HEK293 (cell line): ENCODE data around the gene POLDIP2.
A peak's percentile ranks its signal among the peaks of the same experiment; 100 is the strongest.

Experiments
- CTCF ChIA-PET: fragments of 350-600 bp; formaldehyde crosslinking; extraction: SDS; loops from one replicate; lab custom pipeline; 2021; ENCODE audit warnings: antibody characterized with exemption; lab: Yijun Ruan, JAX
- POLR2A ChIA-PET: fragments of 300-600 bp; formaldehyde crosslinking; extraction: SDS; loops from one replicate; lab custom pipeline; 2020; ENCODE audit warnings: antibody characterized with exemption, inconsistent platforms; lab: Yijun Ruan, JAX
- H3K27ac ChIP-seq: fragments of 200-500 bp; sonication (Bioruptor generic); 2 replicates; pipeline ENCODE4 v1.5.1; 2014; ENCODE audit warnings: low read depth, low read length, control low read depth, inconsistent platforms; ENCODE audit errors: extremely low read depth
- H3K36me3 ChIP-seq, 2 experiments: fragments of 200-500 bp in 1 of 2; sonication (Bioruptor generic) in 1 of 2; 1 replicate in 1 of 2; 2 replicates in 1 of 2; pipeline ENCODE4 v1.5.1; 2014 to 2017; ENCODE audit warnings: inconsistent platforms in 2 of 2, low read length in 2 of 2; ENCODE audit not compliant: control insufficient read depth in 2 of 2, insufficient read depth in 1 of 2
- H3K4me1 ChIP-seq: fragments of 200-500 bp; sonication (Bioruptor generic); 2 replicates; pipeline ENCODE4 v1.5.1; 2014; ENCODE audit warnings: mild to moderate bottlenecking, low read length, inconsistent platforms; ENCODE audit not compliant: control insufficient read depth, insufficient read depth
- H3K4me3 ChIP-seq: 2 replicates; pipeline ENCODE4 v1.5.1; 2011; ENCODE audit warnings: low read depth, mild to moderate bottlenecking, control low read depth, low read length, moderate library complexity
- H3K9me3 ChIP-seq: fragments of 200-500 bp; sonication (Bioruptor generic); 2 replicates; pipeline ENCODE4 v1.5.1; 2014; ENCODE audit warnings: low read depth, low read length, inconsistent platforms; ENCODE audit not compliant: control insufficient read depth, insufficient read depth
- GLIS1 ChIP-seq: fragments of 450-650 bp; formaldehyde crosslinking; IDR thresholded peaks from 2 replicates; pipeline ENCODE4 v1.5.1; 2016; ENCODE audit warnings: missing biosample characterization, missing genetic modification characterization
- KLF9 ChIP-seq: fragments of 450-650 bp; formaldehyde crosslinking; IDR thresholded peaks from 2 replicates; pipeline ENCODE4 v1.5.1; 2016; ENCODE audit warnings: missing biosample characterization, missing genetic modification characterization, low read depth
- PRDM10 ChIP-seq: fragments of 450-650 bp; formaldehyde crosslinking; IDR thresholded peaks from 2 replicates; pipeline ENCODE4 v1.5.1; 2016; ENCODE audit warnings: missing biosample characterization, missing genetic modification characterization
- PRDM4 ChIP-seq: fragments of 450-650 bp; formaldehyde crosslinking; IDR thresholded peaks from 2 replicates; pipeline ENCODE4 v1.5.1; 2017; ENCODE audit warnings: missing biosample characterization, missing genetic modification characterization
- PRDM6 ChIP-seq: fragments of 450-650 bp; formaldehyde crosslinking; IDR thresholded peaks from 2 replicates; pipeline ENCODE4 v1.5.1; 2017; ENCODE audit warnings: missing biosample characterization, missing genetic modification characterization
- WT1 ChIP-seq: fragments of 450-650 bp; formaldehyde crosslinking; IDR thresholded peaks from 2 replicates; pipeline ENCODE4 v1.5.1; 2016; ENCODE audit warnings: missing biosample characterization, missing genetic modification characterization
- ZBTB1 ChIP-seq: fragments of 450-650 bp; formaldehyde crosslinking; IDR thresholded peaks from 2 replicates; pipeline ENCODE4 v1.5.1; 2016; ENCODE audit warnings: missing biosample characterization, missing genetic modification characterization
- ZEB2 ChIP-seq: fragments of 450-650 bp; formaldehyde crosslinking; IDR thresholded peaks from 2 replicates; pipeline ENCODE4 v1.5.1; 2016; ENCODE audit warnings: missing biosample characterization, missing genetic modification characterization
- ZFP69B ChIP-seq: fragments of 450-650 bp; formaldehyde crosslinking; IDR thresholded peaks from 2 replicates; pipeline ENCODE4 v1.5.1; 2016; ENCODE audit warnings: missing biosample characterization, missing genetic modification characterization
- ZNF146 ChIP-seq: fragments of 450-650 bp; formaldehyde crosslinking; IDR thresholded peaks from 2 replicates; pipeline ENCODE4 v1.5.1; 2016; ENCODE audit warnings: missing biosample characterization, missing genetic modification characterization
- ZNF174 ChIP-seq: fragments of 450-650 bp; formaldehyde crosslinking; IDR thresholded peaks from 2 replicates; pipeline ENCODE4 v1.5.0; 2017; ENCODE audit warnings: missing biosample characterization, mild to moderate bottlenecking, missing genetic modification characterization
- ZNF175 ChIP-seq: fragments of 450-650 bp; formaldehyde crosslinking; IDR thresholded peaks from 2 replicates; pipeline ENCODE4 v1.5.1; 2016; ENCODE audit warnings: missing biosample characterization, missing genetic modification characterization
- ZNF19 ChIP-seq: fragments of 450-650 bp; formaldehyde crosslinking; IDR thresholded peaks from 2 replicates; pipeline ENCODE4; 2016; ENCODE audit warnings: missing biosample characterization, missing genetic modification characterization, low read depth
- ZNF302 ChIP-seq: fragments of 450-650 bp; formaldehyde crosslinking; IDR thresholded peaks from 2 replicates; pipeline ENCODE4 v1.5.1; 2016; ENCODE audit warnings: missing biosample characterization, missing genetic modification characterization, low read depth
- ZNF580 ChIP-seq: fragments of 450-650 bp; formaldehyde crosslinking; IDR thresholded peaks from 2 replicates; pipeline ENCODE4 v1.5.1; 2016; ENCODE audit warnings: missing biosample characterization, missing genetic modification characterization
- ZNF660 ChIP-seq: fragments of 450-650 bp; IDR thresholded peaks from 2 replicates; pipeline ENCODE4 v1.5.1; 2018; ENCODE audit warnings: missing biosample characterization, mild to moderate bottlenecking, missing genetic modification characterization
- ZNF704 ChIP-seq: fragments of 450-650 bp; formaldehyde crosslinking; IDR thresholded peaks from 2 replicates; pipeline ENCODE4 v1.5.1; 2016; ENCODE audit warnings: missing biosample characterization, missing genetic modification characterization
- ZNF707 ChIP-seq: fragments of 450-650 bp; formaldehyde crosslinking; IDR thresholded peaks from 2 replicates; pipeline ENCODE4 v1.5.1; 2016; ENCODE audit warnings: missing biosample characterization, missing genetic modification characterization

Gene POLDIP2

GRCh38 chr17:28370744-28371103 is 13.4 kb upstream of the POLDIP2 start:
- CTCF ChIA-PET: interaction anchor here (0.6 to 1.5 kb wide), 4 partner anchors 8 to 169 kb away, joined by 3 to 6 read pairs (median 4); no protein-coding TSS in a partner anchor
- POLR2A ChIA-PET: interaction anchor here (1.1 to 7.1 kb wide), 4 partner anchors 10 to 35 kb away, joined by 4 to 66 read pairs (median 12); partner anchors contain the start of genes IFT20, POLDIP2, SLC46A1 and TNFAIP1
- Histone ChIP-seq H3K9me3 (no peaks in the 10 kb centered on the region), H3K27ac (peak overlapping the region; percentile 11), H3K36me3 (no peaks in the 10 kb centered on the region; a peak in 1 of 3 replicates), H3K4me1 (peaks cover 13% of the 10 kb centered on the region), H3K4me3 (no peak overlapping the region)
- TF ChIP-seq ZEB2 (tag by site-specific recombination) (no peak), PRDM10 (no peak), ZNF302 (tag by site-specific recombination) (no peak), ZNF175 (tag by site-specific recombination) (no peak), PRDM6 (no peak), KLF9 (tag by site-specific recombination) (no peak), ZNF174 (tag by site-specific recombination) (no peak), ZNF707 (tag by site-specific recombination) (no peak), ZNF660 (no peak), GLIS1 (no peak), ZFP69B (tag by site-specific recombination) (no peak), ZNF19 (tag by site-specific recombination) (no peak), ZNF580 (tag by site-specific recombination) (no peak), ZNF146 (no peak), PRDM4 (tag by site-specific recombination) (no peak), ZBTB1 (tag by site-specific recombination) (no peak), ZNF704 (no peak), WT1 (tag by site-specific recombination) (no peak)
